Natural killer cell treated with Interleukin-12 subunit alpha and Interleukin-12 subunit beta and Interleukin-15 and Interleukin-18, amount 100 ng/mL, for 72 hours (primary cell): ENCODE measurements around the gene LDB2. TPM values are rescaled to one million over a fixed set of nuclear protein-coding genes. Genes with fewer than 3 reads are reported as not detected.

ENCODE experiments used
- ATAC-seq, 2 donors: fragments of 150-1000 bp; cut with Tn5 transposase in 1 of 2; sonication (Bioruptor Pico), chemical (Tn5 transposase) in 1 of 2; 2 replicates each; pipeline ENCODE4 v1.10.0; 2021
- DNase-seq: peaks from one replicate; pipeline ENCODE4 v3.0.0; 2022; ENCODE audit warnings: low spot score
- H3K27ac Mint-ChIP-seq, 2 donors: 1 replicate in 1 of 2; 2 replicates in 1 of 2; pipeline ENCODE4 v1.8.0; 2022; ENCODE audit warnings: mixed read lengths in 2 of 2, mild to moderate bottlenecking in 1 of 2, moderate library complexity in 1 of 2
- H3K27me3 Mint-ChIP-seq, 2 donors: 1 replicate in 1 of 2; 2 replicates in 1 of 2; pipeline ENCODE4 v1.8.0; 2022; ENCODE audit warnings: mixed read lengths in 2 of 2
- H3K36me3 Mint-ChIP-seq: one replicate; pipeline ENCODE4 v1.8.0; 2022; ENCODE audit warnings: mixed read lengths
- H3K4me1 Mint-ChIP-seq, 2 donors: 1 replicate in 1 of 2; 2 replicates in 1 of 2; pipeline ENCODE4 v1.8.0; 2022; ENCODE audit warnings: low read depth in 2 of 2, mixed read lengths in 2 of 2, mild to moderate bottlenecking in 1 of 2
- H3K4me3 Mint-ChIP-seq: one replicate; pipeline ENCODE4 v1.8.0; 2022; ENCODE audit warnings: mixed read lengths
- H3K9me3 Mint-ChIP-seq: 2 replicates; pipeline ENCODE4 v1.8.0; 2022; ENCODE audit warnings: mixed read lengths
- total RNA-seq, 2 donors: library from RNA; stranded (reverse); gene quantifications; one replicate each; pipeline ENCODE4 v1.2.3, GENCODE V29; 2022

Gene LDB2
- total RNA-seq, 2 donors from 2014 or later = 0.64 to 1.4 TPM

DNA sequence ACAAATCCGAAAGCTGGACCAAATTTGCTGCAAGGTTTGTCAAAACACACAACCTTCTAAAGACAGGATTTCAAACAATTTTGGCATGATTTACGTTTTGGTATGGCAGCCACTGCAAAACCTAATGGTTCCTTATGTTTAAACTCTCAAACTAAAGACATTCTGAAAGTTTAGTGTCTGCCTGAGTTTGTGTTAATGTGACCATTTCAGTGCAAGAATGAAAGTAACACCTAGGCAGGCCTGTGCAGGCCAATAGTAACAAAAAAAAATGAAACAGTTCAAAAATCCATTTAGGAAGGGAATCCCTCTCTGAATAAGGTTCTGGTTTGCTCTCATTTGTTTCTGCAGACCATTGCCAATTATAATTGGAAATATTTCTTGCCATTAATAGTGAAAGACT is 1.9 kb upstream of the LDB2 start:
- Mint-ChIP-seq H3K27me3 (no peaks in the 10 kb centered on the region), H3K4me1 (peaks cover 33 to 39% of the 10 kb centered on the region in 2 donors), H3K27ac (no peak overlapping the region), H3K9me3 (no peaks in the 10 kb centered on the region), H3K4me3 (no peak overlapping the region), H3K36me3 (no peaks in the 10 kb centered on the region)
- ATAC-seq (peak in 1 of 2 donors; percentile 27), DNase-seq (no peak)

GRCh38 chr4:16896881-16897750 is 1.3 kb downstream of the LDB2 start:
- ATAC-seq (no peak), DNase-seq (no peak)
- H3K4me3 Mint-ChIP-seq = peak overlapping the region; percentile 74
- H3K27ac Mint-ChIP-seq = peak overlapping the region in 1 of 2 donors; percentile 36
- H3K9me3 Mint-ChIP-seq = no peaks in the 10 kb centered on the region
- H3K36me3 Mint-ChIP-seq = no peaks in the 10 kb centered on the region
- peaks cover 48 to 63% of the 10 kb centered on the region in 2 donors for H3K4me1 Mint-ChIP-seq
- H3K27me3 Mint-ChIP-seq = no peaks in the 10 kb centered on the region

GRCh38 chr4:16894406-16894805 is 4.0 kb downstream of the LDB2 start:
- no peaks in the 10 kb centered on the region for H3K27me3 Mint-ChIP-seq
- H3K27ac Mint-ChIP-seq = peak overlapping the region; percentile 76 to 83
- peak overlapping the region; percentile 38 for H3K4me3 Mint-ChIP-seq
- no peaks in the 10 kb centered on the region for H3K9me3 Mint-ChIP-seq
- H3K36me3 Mint-ChIP-seq = no peaks in the 10 kb centered on the region
- ATAC-seq (no peak), DNase-seq (no peak)
- peaks cover 56 to 67% of the 10 kb centered on the region in 2 donors for H3K4me1 Mint-ChIP-seq

- Mint-ChIP-seq H3K27ac (peak overlapping the region; percentile 76 to 83), H3K27me3 (no peaks in the 10 kb centered on the region), H3K36me3 (peaks cover 4% of the 10 kb centered on the region), H3K9me3 (no peaks in the 10 kb centered on the region), H3K4me3 (peak overlapping the region; percentile 67), H3K4me1 (peaks cover 52 to 64% of the 10 kb centered on the region in 2 donors)
- DNase-seq (no peak), ATAC-seq (peak; percentile 41 to 45)
Observed at GRCh38 chr4:16893141-16893651, 5.2 kb downstream of the LDB2 start.

DNA sequence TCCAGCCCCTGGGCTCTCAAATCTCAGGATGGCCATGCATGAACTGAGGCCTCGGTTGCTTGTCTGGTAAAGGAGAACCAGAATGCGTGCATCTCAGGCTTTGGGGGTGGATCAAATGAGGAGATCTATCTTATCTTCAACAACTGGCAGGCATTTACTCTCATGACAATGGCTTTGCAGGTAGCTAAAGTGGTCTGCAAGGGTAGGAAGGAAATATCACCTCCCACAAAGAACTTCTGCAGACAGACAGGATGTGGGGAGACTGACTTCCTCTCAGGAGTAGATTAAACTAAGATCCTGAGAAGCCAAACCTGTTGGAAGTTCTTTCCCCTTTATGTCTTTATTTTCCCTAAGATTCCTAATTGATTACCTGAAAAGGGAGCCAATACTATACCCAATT is 7.8 kb downstream of the LDB2 start:
- DNase-seq = no peak
- Mint-ChIP-seq H3K4me3 (peak overlapping the region; percentile 21), H3K27me3 (no peaks in the 10 kb centered on the region), H3K4me1 (peaks cover 40 to 55% of the 10 kb centered on the region in 2 donors), H3K9me3 (no peaks in the 10 kb centered on the region), H3K27ac (peak overlapping the region; percentile 61 to 62), H3K36me3 (peaks cover 4% of the 10 kb centered on the region)
- ATAC-seq = peak; percentile 53 to 56

GRCh38 chr4:16889945-16890344 is 8.5 kb downstream of the LDB2 start:
- Mint-ChIP-seq H3K36me3 (peaks cover 4% of the 10 kb centered on the region), H3K9me3 (no peaks in the 10 kb centered on the region), H3K4me3 (peak overlapping the region; percentile 21), H3K27ac (peak overlapping the region; percentile 61 to 62), H3K4me1 (peaks cover 43 to 57% of the 10 kb centered on the region in 2 donors), H3K27me3 (no peaks in the 10 kb centered on the region)
- DNase-seq (no peak), ATAC-seq (no peak)

GRCh38 chr4:16887887-16888286 is 10.6 kb downstream of the LDB2 start:
- no peak for DNase-seq
- Mint-ChIP-seq H3K4me1 (peaks cover 47 to 50% of the 10 kb centered on the region in 2 donors), H3K27me3 (no peaks in the 10 kb centered on the region), H3K4me3 (no peak overlapping the region), H3K36me3 (peaks cover 4% of the 10 kb centered on the region), H3K9me3 (no peaks in the 10 kb centered on the region), H3K27ac (no peak overlapping the region)
- no peak for ATAC-seq

GRCh38 chr4:16884673-16885460 is 13.6 kb downstream of the LDB2 start:
- Mint-ChIP-seq H3K27me3 (no peaks in the 10 kb centered on the region), H3K4me3 (peak overlapping the region; percentile 52), H3K9me3 (no peaks in the 10 kb centered on the region), H3K4me1 (peaks cover 28 to 30% of the 10 kb centered on the region in 2 donors), H3K27ac (peak overlapping the region; percentile 13 to 18), H3K36me3 (peaks cover 4% of the 10 kb centered on the region)
- DNase-seq = peak; percentile 64
- ATAC-seq = peak; percentile 90 to 93

- Mint-ChIP-seq H3K36me3 (no peaks in the 10 kb centered on the region), H3K4me1 (peaks cover 22 to 23% of the 10 kb centered on the region in 2 donors), H3K27me3 (no peaks in the 10 kb centered on the region), H3K4me3 (no peak overlapping the region), H3K9me3 (no peaks in the 10 kb centered on the region), H3K27ac (peak overlapping the region in 1 of 2 donors; percentile 13)
- ATAC-seq (no peak), DNase-seq (no peak)
Observed at GRCh38 chr4:16883806-16884205, 14.6 kb downstream of the LDB2 start.

DNA sequence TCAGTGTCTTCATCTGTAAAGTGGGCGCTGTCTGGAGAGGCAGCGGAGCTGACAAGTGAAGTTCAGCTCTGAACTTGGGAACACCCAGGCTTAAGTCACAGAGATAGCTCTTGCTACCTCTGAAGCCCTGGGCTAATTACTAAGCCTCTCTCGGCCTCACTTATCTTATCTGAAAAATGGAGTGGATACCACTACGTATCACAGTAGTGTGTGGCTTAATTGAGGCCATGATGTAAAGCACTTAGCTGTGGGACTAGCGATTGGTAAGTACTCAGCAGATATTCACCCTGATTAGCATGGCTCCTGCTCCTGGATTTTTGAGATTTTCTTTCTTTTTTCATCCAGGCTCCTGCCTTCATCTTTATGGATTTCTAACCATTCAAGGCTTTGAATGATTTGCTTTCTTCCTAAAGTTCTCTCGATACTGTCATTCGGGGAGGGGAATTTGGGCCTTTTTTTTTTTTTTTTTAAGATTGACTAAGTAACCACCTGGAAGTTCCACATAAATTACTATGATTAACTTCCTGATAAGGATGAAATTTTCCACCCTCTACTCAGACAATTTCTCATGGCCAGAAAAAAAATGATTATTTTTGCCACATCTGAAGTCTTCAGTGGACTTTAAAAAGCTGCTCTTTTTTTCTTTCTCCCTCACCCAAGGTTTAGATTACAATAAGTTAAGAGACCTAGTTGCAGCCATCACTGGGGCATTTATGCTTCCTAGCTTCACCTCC is 17.1 kb downstream of the LDB2 start:
- Mint-ChIP-seq H3K4me1 (peaks cover 21 to 22% of the 10 kb centered on the region in 2 donors), H3K4me3 (no peak overlapping the region), H3K9me3 (no peaks in the 10 kb centered on the region), H3K27me3 (no peaks in the 10 kb centered on the region), H3K27ac (no peak overlapping the region), H3K36me3 (no peaks in the 10 kb centered on the region)
- no peak for DNase-seq
- no peak for ATAC-seq

GRCh38 chr4:16875487-16875886 is 23.0 kb downstream of the LDB2 start:
- no peak overlapping the region for H3K27ac Mint-ChIP-seq
- no peaks in the 10 kb centered on the region for H3K27me3 Mint-ChIP-seq
- H3K36me3 Mint-ChIP-seq = no peaks in the 10 kb centered on the region
- peaks cover 4 to 6% of the 10 kb centered on the region in 2 donors for H3K4me1 Mint-ChIP-seq
- no peaks in the 10 kb centered on the region for H3K9me3 Mint-ChIP-seq
- ATAC-seq = no peak
- H3K4me3 Mint-ChIP-seq = no peak overlapping the region
- DNase-seq = no peak

GRCh38 chr4:16869594-16870245 is 28.7 kb downstream of the LDB2 start:
- H3K36me3 Mint-ChIP-seq = no peaks in the 10 kb centered on the region
- ATAC-seq (no peak), DNase-seq (no peak)
- H3K9me3 Mint-ChIP-seq = no peaks in the 10 kb centered on the region
- no peaks in the 10 kb centered on the region for H3K4me1 Mint-ChIP-seq
- no peaks in the 10 kb centered on the region for H3K27me3 Mint-ChIP-seq
- H3K27ac Mint-ChIP-seq = no peak overlapping the region
- no peak overlapping the region for H3K4me3 Mint-ChIP-seq

DNA sequence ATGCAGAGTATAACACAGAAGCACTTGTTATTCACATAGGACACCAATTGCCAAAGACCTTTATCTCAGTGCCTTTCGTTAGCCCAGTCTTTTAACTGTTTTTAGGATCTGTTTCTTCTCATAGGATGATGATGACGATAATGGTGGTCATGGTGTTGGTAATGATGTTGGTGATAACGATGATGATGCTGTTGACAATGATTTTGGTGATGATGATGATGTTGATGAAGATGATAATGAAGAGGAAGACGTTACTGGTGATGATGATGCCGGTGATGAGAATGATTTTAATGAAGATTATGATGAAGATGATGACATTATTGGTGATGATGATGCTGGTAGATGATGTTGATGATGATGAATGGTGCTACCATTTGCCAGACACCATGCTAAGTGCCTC is 29.8 kb downstream of the LDB2 start:
- no peaks in the 10 kb centered on the region for H3K9me3 Mint-ChIP-seq
- no peaks in the 10 kb centered on the region for H3K4me1 Mint-ChIP-seq
- no peaks in the 10 kb centered on the region for H3K27me3 Mint-ChIP-seq
- H3K36me3 Mint-ChIP-seq = no peaks in the 10 kb centered on the region
- no peak overlapping the region for H3K4me3 Mint-ChIP-seq
- DNase-seq (no peak), ATAC-seq (no peak)
- no peak overlapping the region for H3K27ac Mint-ChIP-seq
